Stimulated activated naive CD8-positive, alpha-beta T cell treated with anti-CD3 and anti-CD28 coated beads, Interleukin-15, amount 100 ng/mL, for 72 hours (primary cell): ENCODE data around the gene GNG3.

ENCODE experiments used
- ATAC-seq: fragments of 150-1000 bp; cut with Tn5 transposase; 2 replicates; pipeline ENCODE4 v1.10.0; 2021; ENCODE audit warnings: mild to moderate bottlenecking, moderate library complexity
- DNase-seq, 2 donors: peaks; one replicate each; pipeline ENCODE4 v3.0.0; 2021 to 2022
- H3K27ac Mint-ChIP-seq, 2 donors: one replicate each; pipeline ENCODE4 v1.8.0; 2022; ENCODE audit warnings: mild to moderate bottlenecking in 2 of 2, mixed read lengths in 2 of 2, moderate library complexity in 2 of 2
- H3K27me3 Mint-ChIP-seq: one replicate; pipeline ENCODE4 v1.8.0; 2022; ENCODE audit warnings: mixed read lengths
- H3K4me1 Mint-ChIP-seq: one replicate; pipeline ENCODE4 v1.8.0; 2022; ENCODE audit warnings: mild to moderate bottlenecking, mixed read lengths
- H3K4me3 Mint-ChIP-seq, 2 donors: one replicate each; pipeline ENCODE4 v1.8.0; 2022; ENCODE audit warnings: mild to moderate bottlenecking in 2 of 2, mixed read lengths in 2 of 2, moderate library complexity in 1 of 2
- H3K9me3 Mint-ChIP-seq, 2 donors: one replicate each; pipeline ENCODE4 v1.8.0; 2022; ENCODE audit warnings: mixed read lengths in 2 of 2

GNG3 gene

DNA sequence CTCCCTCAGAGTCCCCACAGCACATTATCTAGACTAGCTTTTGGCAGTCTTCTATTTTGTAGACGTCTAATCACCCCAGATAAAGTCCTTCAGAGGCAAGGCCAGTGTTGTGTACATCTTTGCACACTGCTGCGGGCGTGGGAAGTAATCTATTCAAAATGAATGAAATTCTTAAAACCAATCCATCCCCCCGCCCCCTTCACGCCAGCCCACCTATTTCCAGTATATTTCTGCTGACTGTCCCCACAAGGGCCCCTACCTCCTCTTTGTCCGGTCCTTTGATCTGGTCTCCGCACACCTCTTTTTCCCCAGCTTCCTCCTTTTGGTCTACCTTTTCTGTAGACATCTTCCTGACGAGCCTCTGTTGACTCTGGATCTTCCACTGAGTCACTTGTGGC, 627 bp upstream of the GNG3 start:
- H3K27me3 Mint-ChIP-seq, result no peaks in the 10 kb centered on the region
- DNase-seq (no peak), ATAC-seq (no peak)
- no peaks in the 10 kb centered on the region for H3K9me3 Mint-ChIP-seq
- H3K4me3 Mint-ChIP-seq, result peak overlapping the region; percentile 95 to 96
- H3K4me1 Mint-ChIP-seq, result peaks cover 60% of the 10 kb centered on the region
- peak overlapping the region; percentile 12 to 84 for H3K27ac Mint-ChIP-seq

GRCh38 chr11:62708392-62708791, 916 bp downstream of the GNG3 start:
- H3K4me1 Mint-ChIP-seq, result peaks cover 68% of the 10 kb centered on the region
- peak overlapping the region; percentile 86 to 93 for H3K4me3 Mint-ChIP-seq
- no peaks in the 10 kb centered on the region for H3K27me3 Mint-ChIP-seq
- H3K27ac Mint-ChIP-seq, result peak overlapping the region; percentile 93 to 97
- ATAC-seq (no peak), DNase-seq (no peak)
- H3K9me3 Mint-ChIP-seq, result no peaks in the 10 kb centered on the region

GRCh38 chr11:62708793-62709192, 1.3 kb downstream of the GNG3 start:
- no peaks in the 10 kb centered on the region for H3K27me3 Mint-ChIP-seq
- peak; percentile 62 for ATAC-seq
- DNase-seq, result peak in 1 of 2 donors; percentile 62

DNA sequence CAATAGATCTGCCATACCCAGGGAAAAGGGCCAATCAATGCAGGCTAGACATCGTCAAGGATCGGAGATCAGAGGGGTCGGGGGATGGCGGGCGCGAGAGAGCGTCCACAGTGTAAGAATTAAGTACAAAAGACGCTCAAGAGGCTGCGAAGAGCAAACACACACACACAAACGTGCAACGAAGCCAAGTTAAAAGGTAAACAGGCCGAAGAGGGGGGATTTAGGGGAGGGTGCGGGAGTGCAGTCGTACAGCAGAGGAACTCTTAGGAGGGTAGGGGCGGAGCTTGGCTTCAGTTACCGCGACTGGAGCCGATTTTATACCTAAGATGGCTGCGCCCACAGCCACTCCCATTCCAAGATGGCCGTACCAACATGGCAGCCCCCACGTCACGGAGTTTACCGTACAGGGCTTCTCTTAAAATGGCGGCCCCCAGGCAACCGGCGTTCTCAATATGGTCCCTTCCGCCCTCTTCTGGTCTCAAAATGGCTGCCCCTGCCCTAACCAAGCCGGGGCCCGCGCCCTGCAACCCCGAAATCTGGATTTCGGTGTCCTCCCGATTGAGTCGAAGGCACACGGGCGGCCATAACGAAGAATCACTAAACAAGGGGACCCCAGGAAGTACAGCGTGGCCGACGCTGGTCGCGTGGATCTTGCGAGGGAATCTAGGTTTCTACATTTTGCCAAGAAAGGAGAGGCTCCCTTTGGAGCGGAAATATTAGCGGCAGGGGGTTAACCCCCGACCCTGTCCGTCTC, 1.9 kb downstream of the GNG3 start:
- peak overlapping the region; percentile 86 to 93 for H3K4me3 Mint-ChIP-seq
- ATAC-seq, result peak; percentile 84
- no peaks in the 10 kb centered on the region for H3K27me3 Mint-ChIP-seq
- peak overlapping the region; percentile 93 to 97 for H3K27ac Mint-ChIP-seq
- H3K4me1 Mint-ChIP-seq, result peaks cover 79% of the 10 kb centered on the region
- H3K9me3 Mint-ChIP-seq, result no peaks in the 10 kb centered on the region
- peak; percentile 93 to 97 for DNase-seq

More at GRCh38 chr11:62708793-62709192, 1.3 kb downstream of the GNG3 start:
- no peaks in the 10 kb centered on the region for H3K9me3 Mint-ChIP-seq
- peaks cover 72% of the 10 kb centered on the region for H3K4me1 Mint-ChIP-seq
- peak overlapping the region; percentile 86 to 93 for H3K4me3 Mint-ChIP-seq
- H3K27ac Mint-ChIP-seq, result peak overlapping the region; percentile 93 to 97

- H3K9me3 Mint-ChIP-seq, result no peaks in the 10 kb centered on the region
- H3K27me3 Mint-ChIP-seq, result no peaks in the 10 kb centered on the region
- ATAC-seq (no peak), DNase-seq (no peak)
- peak overlapping the region; percentile 86 to 93 for H3K4me3 Mint-ChIP-seq
- peaks cover 84% of the 10 kb centered on the region for H3K4me1 Mint-ChIP-seq
- H3K27ac Mint-ChIP-seq, result peak overlapping the region; percentile 93 to 97
Measured at GRCh38 chr11:62710001-62710345, 2.5 kb downstream of the GNG3 start.

DNA sequence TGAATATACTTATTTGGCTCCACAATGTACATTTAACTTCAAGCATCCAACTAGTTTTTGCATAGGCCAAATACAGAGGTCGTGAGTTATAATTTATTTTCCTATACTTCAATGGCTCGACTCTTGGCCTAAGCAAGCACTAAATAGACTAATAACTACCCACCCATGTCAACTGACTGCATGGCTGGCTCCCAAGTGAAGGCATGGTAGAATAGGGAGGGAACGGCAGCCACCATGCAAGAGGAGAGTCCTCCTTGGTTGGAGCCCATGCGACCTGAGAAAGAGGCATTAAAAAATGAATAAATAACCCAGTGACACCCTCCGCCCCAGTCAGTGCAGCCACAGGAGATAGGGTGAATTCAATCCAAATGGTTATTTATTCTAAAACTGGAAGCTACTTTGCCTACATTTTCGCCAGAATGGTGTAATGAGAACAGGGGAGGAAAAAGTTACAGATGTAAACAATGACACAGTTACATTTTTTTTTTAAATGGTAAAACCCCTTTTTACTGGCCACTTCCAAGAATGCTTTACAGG, 4.9 kb downstream of the GNG3 start:
- peak overlapping the region; percentile 56 to 64 for H3K4me3 Mint-ChIP-seq
- DNase-seq (no peak), ATAC-seq (no peak)
- peaks cover 81% of the 10 kb centered on the region for H3K4me1 Mint-ChIP-seq
- no peaks in the 10 kb centered on the region for H3K9me3 Mint-ChIP-seq
- H3K27ac Mint-ChIP-seq, result peak overlapping the region; percentile 68 to 92
- no peaks in the 10 kb centered on the region for H3K27me3 Mint-ChIP-seq

DNA sequence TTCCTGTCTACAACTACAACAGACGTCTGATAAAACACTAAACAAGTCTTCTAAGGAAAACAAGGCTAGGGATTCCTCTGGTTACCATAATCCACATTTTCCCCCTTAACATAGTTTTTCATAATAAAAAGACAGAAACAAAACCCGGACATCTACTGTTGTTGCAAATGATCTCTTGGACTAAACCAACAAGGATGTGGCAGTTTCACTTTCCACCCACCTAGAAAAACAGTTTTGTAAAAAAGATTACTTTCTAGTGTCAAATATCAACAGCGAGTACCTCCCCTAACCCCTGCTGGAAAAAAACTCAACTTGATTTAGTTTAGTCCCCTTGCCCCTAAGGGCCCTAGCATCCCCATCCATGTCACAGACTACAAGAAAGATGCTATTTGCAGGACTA, 5.4 kb downstream of the GNG3 start:
- DNase-seq (no peak), ATAC-seq (no peak)
- no peaks in the 10 kb centered on the region for H3K9me3 Mint-ChIP-seq
- H3K27me3 Mint-ChIP-seq, result no peaks in the 10 kb centered on the region
- H3K4me3 Mint-ChIP-seq, result peak overlapping the region; percentile 56 to 64
- peak overlapping the region; percentile 68 to 92 for H3K27ac Mint-ChIP-seq
- peaks cover 76% of the 10 kb centered on the region for H3K4me1 Mint-ChIP-seq

GRCh38 chr11:62713343-62713742, 5.9 kb downstream of the GNG3 start:
- no peaks in the 10 kb centered on the region for H3K27me3 Mint-ChIP-seq
- H3K4me3 Mint-ChIP-seq, result peak overlapping the region; percentile 56 to 64
- peaks cover 71% of the 10 kb centered on the region for H3K4me1 Mint-ChIP-seq
- ATAC-seq, result no peak
- H3K9me3 Mint-ChIP-seq, result no peaks in the 10 kb centered on the region
- no peak for DNase-seq
- peak overlapping the region in 1 of 2 donors; percentile 92 for H3K27ac Mint-ChIP-seq

DNA sequence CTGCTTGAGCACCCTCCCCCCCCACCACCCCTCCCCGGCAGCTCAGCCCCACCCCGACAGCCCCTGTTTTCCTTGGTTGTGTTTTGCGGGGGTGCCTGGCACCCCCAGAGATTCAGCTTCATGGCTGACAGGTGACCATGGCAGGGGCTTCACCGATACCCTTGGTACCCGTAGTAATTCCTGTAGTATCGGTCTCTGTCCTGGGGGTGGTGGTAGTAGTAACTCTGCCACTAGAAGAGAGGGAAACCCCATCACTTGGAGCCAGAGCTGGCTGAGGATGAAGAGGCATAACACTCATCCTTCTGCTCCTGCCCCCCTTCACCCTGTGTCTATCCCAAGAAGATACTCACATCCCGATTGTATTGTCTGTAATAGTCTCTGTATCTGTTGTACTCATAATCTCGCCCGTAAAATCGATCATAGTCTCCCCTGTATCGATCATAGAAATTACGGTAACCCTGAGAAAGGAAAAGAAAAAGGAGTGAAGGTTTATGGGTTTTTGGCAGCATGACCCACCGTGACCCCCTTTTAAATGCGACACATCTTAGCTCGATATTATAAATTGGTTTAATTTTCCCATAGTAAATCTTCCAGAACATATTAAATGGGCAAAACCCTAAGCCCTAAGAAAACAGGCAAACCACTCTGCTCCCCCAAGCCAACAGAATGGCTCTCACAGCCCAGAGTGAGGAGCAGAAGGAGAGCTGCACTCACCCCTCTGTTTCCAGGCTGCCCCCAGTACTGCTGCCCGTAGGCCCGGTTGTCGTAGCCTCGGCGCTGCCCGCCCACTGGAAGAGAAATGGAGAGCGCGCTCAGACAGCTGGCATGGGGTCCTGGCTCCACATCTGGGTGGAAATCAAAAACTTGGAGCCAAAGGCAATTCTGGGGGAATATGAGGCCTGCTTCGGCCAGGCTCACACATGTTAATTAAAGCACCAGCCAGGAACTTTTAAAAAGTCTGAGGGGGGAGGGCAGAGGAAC, 8.0 kb downstream of the GNG3 start:
- no peak overlapping the region for H3K4me3 Mint-ChIP-seq
- DNase-seq (no peak), ATAC-seq (no peak)
- H3K4me1 Mint-ChIP-seq, result peaks cover 66% of the 10 kb centered on the region
- H3K27me3 Mint-ChIP-seq, result no peaks in the 10 kb centered on the region
- H3K27ac Mint-ChIP-seq, result peak overlapping the region; percentile 70 to 84
- H3K9me3 Mint-ChIP-seq, result no peaks in the 10 kb centered on the region

GRCh38 chr11:62716206-62716605, 8.7 kb downstream of the GNG3 start:
- Mint-ChIP-seq H3K27ac (peak overlapping the region in 1 of 2 donors; percentile 11), H3K4me3 (no peak overlapping the region), H3K9me3 (no peaks in the 10 kb centered on the region), H3K27me3 (no peaks in the 10 kb centered on the region), H3K4me1 (peaks cover 67% of the 10 kb centered on the region)
- DNase-seq (no peak), ATAC-seq (no peak)

DNA sequence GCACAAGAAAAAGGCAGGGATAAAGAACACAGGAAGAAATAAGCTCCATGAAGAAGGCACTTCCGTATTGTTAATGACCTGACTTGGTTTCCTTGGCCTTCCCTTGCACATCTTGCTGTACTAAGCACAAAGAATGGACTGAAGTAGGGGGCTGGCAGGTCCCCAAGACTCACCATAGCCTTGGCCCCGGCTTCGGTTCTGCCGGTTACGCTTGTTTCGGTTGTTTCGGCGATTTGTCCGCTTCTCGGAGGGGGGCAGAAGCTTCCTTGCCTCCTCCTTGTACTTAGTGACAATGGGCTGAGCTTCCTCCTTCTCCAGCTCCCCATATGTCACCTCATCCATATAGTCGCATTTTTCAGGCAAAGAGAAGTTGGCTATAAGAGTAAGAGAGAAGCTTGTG, 9.3 kb downstream of the GNG3 start:
- Mint-ChIP-seq H3K4me3 (no peak overlapping the region), H3K4me1 (peaks cover 73% of the 10 kb centered on the region), H3K9me3 (no peaks in the 10 kb centered on the region), H3K27ac (peak overlapping the region in 1 of 2 donors; percentile 59), H3K27me3 (no peaks in the 10 kb centered on the region)
- ATAC-seq (no peak), DNase-seq (no peak)

GRCh38 chr11:62719302-62719978, 12.0 kb downstream of the GNG3 start:
- no peaks in the 10 kb centered on the region for H3K27me3 Mint-ChIP-seq
- DNase-seq (no peak), ATAC-seq (no peak)
- H3K27ac Mint-ChIP-seq, result peak overlapping the region in 1 of 2 donors; percentile 42
- H3K4me1 Mint-ChIP-seq, result peaks cover 69% of the 10 kb centered on the region
- no peak overlapping the region for H3K4me3 Mint-ChIP-seq
- no peaks in the 10 kb centered on the region for H3K9me3 Mint-ChIP-seq

- H3K9me3 Mint-ChIP-seq, result no peaks in the 10 kb centered on the region
- H3K4me3 Mint-ChIP-seq, result no peak overlapping the region
- H3K4me1 Mint-ChIP-seq, result peaks cover 57% of the 10 kb centered on the region
- peak overlapping the region in 1 of 2 donors; percentile 20 for H3K27ac Mint-ChIP-seq
- H3K27me3 Mint-ChIP-seq, result no peaks in the 10 kb centered on the region
- no peak for DNase-seq
- ATAC-seq, result no peak
Measured at GRCh38 chr11:62721994-62722393, 14.5 kb downstream of the GNG3 start.

- Mint-ChIP-seq H3K27ac (peak overlapping the region; percentile 25 to 80), H3K9me3 (no peaks in the 10 kb centered on the region), H3K27me3 (no peaks in the 10 kb centered on the region), H3K4me3 (peak overlapping the region; percentile 97 to 100), H3K4me1 (peaks cover 56% of the 10 kb centered on the region)
- DNase-seq (no peak), ATAC-seq (no peak)
Measured at GRCh38 chr11:62724171-62724570, 16.7 kb downstream of the GNG3 start.

DNA sequence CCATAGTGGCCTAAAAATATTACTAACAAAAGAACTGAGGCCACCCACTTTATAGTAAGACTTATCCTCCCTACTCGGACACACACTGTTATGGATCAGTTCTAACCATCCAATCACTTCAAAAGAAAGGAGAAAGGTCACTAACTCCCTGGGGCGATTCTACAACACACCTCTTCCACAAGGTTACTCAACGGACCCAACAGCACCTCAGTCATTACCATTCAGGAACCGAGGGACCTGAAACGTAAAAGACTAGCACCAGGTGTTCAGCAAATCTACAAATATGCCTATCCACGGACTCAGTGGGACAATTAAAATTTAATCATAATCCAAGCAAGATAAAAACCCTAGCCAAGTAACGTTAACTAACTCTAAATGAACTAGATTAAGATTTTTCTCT, 18.2 kb downstream of the GNG3 start:
- no peak for ATAC-seq
- Mint-ChIP-seq H3K4me3 (peak overlapping the region; percentile 97 to 100), H3K27ac (peak overlapping the region; percentile 91 to 95), H3K9me3 (no peaks in the 10 kb centered on the region), H3K4me1 (peaks cover 56% of the 10 kb centered on the region), H3K27me3 (no peaks in the 10 kb centered on the region)
- no peak for DNase-seq
